Fibroblast of lung (primary cell): ENCODE results near the gene CNNM4.

ENCODE experiments used
- EZH2 ChIP-seq: IDR thresholded peaks from 2 replicates; pipeline ENCODE4 v1.5.1; 2012; ENCODE audit warnings: low read length, control low read depth, mild to moderate bottlenecking; ENCODE audit errors: missing control alignments
- TF ChIP-seq, protein P1 (sequence below), 2 donors: IDR thresholded peaks in 1 of 2; conservative IDR thresholded peaks in 1 of 2; 1 replicate in 1 of 2; 2 replicates in 1 of 2; pipeline ENCODE4 v1.5.1; 2011 to 2012; ENCODE audit warnings: low read length in 2 of 2, control low read depth in 1 of 2, inconsistent platforms in 1 of 2, low read depth in 1 of 2, mild to moderate bottlenecking in 1 of 2

DNA sequence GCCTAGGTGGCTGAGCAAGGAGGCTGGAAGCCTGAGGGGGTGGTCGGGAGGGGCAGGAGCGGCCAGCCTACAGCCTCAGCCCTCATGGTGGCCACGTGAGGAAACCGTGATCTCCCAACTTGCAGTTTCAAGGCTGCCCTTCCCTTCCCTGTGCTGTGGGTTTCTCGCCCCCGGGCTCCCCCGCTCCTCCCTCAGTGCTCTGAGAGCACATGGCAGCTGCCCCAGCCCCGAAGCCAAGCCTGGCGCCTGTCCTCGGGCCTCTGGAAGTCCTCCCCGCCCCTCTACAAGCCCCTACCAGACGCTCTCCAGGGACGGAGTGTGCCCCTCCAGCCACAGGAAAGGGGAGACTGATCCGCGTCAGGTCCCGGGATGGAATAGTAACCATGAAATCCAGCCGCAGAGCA is 83.7 kb downstream of the CNNM4 start:
- TF ChIP-seq, protein P1, sequence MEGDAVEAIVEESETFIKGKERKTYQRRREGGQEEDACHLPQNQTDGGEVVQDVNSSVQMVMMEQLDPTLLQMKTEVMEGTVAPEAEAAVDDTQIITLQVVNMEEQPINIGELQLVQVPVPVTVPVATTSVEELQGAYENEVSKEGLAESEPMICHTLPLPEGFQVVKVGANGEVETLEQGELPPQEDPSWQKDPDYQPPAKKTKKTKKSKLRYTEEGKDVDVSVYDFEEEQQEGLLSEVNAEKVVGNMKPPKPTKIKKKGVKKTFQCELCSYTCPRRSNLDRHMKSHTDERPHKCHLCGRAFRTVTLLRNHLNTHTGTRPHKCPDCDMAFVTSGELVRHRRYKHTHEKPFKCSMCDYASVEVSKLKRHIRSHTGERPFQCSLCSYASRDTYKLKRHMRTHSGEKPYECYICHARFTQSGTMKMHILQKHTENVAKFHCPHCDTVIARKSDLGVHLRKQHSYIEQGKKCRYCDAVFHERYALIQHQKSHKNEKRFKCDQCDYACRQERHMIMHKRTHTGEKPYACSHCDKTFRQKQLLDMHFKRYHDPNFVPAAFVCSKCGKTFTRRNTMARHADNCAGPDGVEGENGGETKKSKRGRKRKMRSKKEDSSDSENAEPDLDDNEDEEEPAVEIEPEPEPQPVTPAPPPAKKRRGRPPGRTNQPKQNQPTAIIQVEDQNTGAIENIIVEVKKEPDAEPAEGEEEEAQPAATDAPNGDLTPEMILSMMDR (conservative IDR thresholded peaks at IDR 0.05 in 1 of 2, IDR thresholded peaks at IDR 0.05 in 1 of 2; ENCODE audit: low read depth in 1 of 2, low read length in 2 of 2), result no peak
- TF ChIP-seq EZH2, result no peak
